ENCODE measurements around the gene ERICH6B. TPM values are rescaled to one million over a fixed set of nuclear protein-coding genes. Genes with fewer than 3 reads are reported as not detected.
"Not testable (repeated sequence)": the region's sequence is repeated elsewhere in the genome, so short reads cannot be mapped to it uniquely, and the experiment has no call there.

ERICH6B gene
- polyA plus RNA-seq (2012; ENCODE audit: insufficient read depth, insufficient read length, low read depth), result 4.1 TPM

- no peaks in the 10 kb centered on the region for H3K9me3 ChIP-seq
- H3K36me3 ChIP-seq, result no peaks in the 10 kb centered on the region
- H3K4me1 ChIP-seq, result no peaks in the 10 kb centered on the region
- H3K27me3 ChIP-seq, result peaks cover 7% of the 10 kb centered on the region
- H3K4me3 ChIP-seq (ENCODE audit: low read depth, low read length), result peak within 1 kb of the TSS; percentile 29
- peak; percentile 62 for DNase-seq
- TF ChIP-seq, protein P1, sequence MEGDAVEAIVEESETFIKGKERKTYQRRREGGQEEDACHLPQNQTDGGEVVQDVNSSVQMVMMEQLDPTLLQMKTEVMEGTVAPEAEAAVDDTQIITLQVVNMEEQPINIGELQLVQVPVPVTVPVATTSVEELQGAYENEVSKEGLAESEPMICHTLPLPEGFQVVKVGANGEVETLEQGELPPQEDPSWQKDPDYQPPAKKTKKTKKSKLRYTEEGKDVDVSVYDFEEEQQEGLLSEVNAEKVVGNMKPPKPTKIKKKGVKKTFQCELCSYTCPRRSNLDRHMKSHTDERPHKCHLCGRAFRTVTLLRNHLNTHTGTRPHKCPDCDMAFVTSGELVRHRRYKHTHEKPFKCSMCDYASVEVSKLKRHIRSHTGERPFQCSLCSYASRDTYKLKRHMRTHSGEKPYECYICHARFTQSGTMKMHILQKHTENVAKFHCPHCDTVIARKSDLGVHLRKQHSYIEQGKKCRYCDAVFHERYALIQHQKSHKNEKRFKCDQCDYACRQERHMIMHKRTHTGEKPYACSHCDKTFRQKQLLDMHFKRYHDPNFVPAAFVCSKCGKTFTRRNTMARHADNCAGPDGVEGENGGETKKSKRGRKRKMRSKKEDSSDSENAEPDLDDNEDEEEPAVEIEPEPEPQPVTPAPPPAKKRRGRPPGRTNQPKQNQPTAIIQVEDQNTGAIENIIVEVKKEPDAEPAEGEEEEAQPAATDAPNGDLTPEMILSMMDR (IDR thresholded peaks at IDR 0.05; ENCODE audit: low read depth, low read length), result no peak
These were observed at the start of gene ERICH6B for GRCh38 chr13:45615501-45616101. Gene ERICH6B (minus strand): TSS chr13:45615739. CDS start chr13:45597005, 18,734 bp downstream.

DNA sequence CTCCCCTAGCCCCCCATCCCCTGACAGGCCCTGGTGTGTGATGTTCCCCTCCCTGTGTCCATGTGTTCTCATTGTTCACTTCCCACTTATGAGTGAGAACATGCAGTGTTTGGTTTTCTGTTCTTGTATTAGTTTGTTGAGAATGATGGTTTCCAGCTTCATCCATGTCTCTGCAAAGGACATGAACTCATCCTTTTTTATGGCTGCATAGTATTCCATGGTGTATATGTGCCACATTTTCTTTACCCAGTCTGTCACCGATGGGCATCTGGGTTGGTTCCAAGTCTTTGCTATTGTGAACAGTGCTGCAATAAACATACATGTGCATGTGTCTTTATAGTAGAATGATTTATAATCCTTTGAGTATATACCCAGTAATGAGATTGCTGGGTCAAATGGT lies 47.4 kb upstream of the ERICH6B start:
- DNase-seq; H3K4me3 ChIP-seq (ENCODE audit: low read depth, low read length); H3K4me1 ChIP-seq; H3K36me3 ChIP-seq; H3K27me3 ChIP-seq; H3K9me3 ChIP-seq: not testable (repeated sequence)

GRCh38 chr13:45662162-45662561 lies 46.6 kb upstream of the ERICH6B start:
- H3K36me3 ChIP-seq, result no peaks in the 10 kb centered on the region
- no peak for DNase-seq

GRCh38 chr13:45660458-45660857 lies 44.9 kb upstream of the ERICH6B start:
- not testable (repeated sequence) for DNase-seq; H3K36me3 ChIP-seq; H3K9me3 ChIP-seq; H3K27me3 ChIP-seq; H3K4me1 ChIP-seq; H3K4me3 ChIP-seq (ENCODE audit: low read depth, low read length)

More at GRCh38 chr13:45662162-45662561, 46.6 kb upstream of the ERICH6B start:
- H3K4me1 ChIP-seq, result no peaks in the 10 kb centered on the region
- no peaks in the 10 kb centered on the region for H3K27me3 ChIP-seq
- no peaks in the 10 kb centered on the region for H3K9me3 ChIP-seq
- no peak overlapping the region for H3K4me3 ChIP-seq (ENCODE audit: low read depth, low read length)
- TF ChIP-seq, protein P1 (IDR thresholded peaks at IDR 0.05; ENCODE audit: low read depth, low read length), result no peak

DNA sequence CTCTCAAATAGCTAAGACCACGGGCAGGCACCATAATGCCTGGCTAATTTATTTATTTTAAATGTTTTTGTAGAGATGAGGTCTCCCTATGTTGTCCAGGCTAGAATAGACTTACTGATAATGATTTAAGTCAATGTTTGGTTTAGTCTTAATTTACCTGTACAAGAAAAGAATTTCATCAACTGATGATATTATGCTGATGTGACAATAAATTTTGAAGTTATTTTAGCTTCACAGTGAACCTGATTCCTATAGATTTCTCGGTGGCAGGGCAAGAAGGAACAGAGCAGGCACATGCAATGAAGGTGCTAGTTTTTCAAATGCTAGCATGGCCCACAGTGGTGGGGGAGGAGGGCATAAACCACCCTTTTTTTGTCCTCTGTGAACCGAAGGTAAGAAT lies 44.0 kb upstream of the ERICH6B start:
- no peaks in the 10 kb centered on the region for H3K4me1 ChIP-seq
- TF ChIP-seq, protein P1 (IDR thresholded peaks at IDR 0.05; ENCODE audit: low read depth, low read length), result no peak
- no peaks in the 10 kb centered on the region for H3K9me3 ChIP-seq
- no peaks in the 10 kb centered on the region for H3K27me3 ChIP-seq
- no peak overlapping the region for H3K4me3 ChIP-seq (ENCODE audit: low read depth, low read length)
- H3K36me3 ChIP-seq, result no peaks in the 10 kb centered on the region
- DNase-seq, result no peak

GRCh38 chr13:45658586-45659235 lies 43.2 kb upstream of the ERICH6B start:
- Histone ChIP-seq H3K4me1 (no peaks in the 10 kb centered on the region), H3K4me3 (ENCODE audit: low read depth, low read length) (no peak overlapping the region), H3K9me3 (no peaks in the 10 kb centered on the region), H3K36me3 (no peaks in the 10 kb centered on the region), H3K27me3 (no peaks in the 10 kb centered on the region)
- DNase-seq, result no peak
- TF ChIP-seq, protein P1 (IDR thresholded peaks at IDR 0.05; ENCODE audit: low read depth, low read length), result no peak

DNA sequence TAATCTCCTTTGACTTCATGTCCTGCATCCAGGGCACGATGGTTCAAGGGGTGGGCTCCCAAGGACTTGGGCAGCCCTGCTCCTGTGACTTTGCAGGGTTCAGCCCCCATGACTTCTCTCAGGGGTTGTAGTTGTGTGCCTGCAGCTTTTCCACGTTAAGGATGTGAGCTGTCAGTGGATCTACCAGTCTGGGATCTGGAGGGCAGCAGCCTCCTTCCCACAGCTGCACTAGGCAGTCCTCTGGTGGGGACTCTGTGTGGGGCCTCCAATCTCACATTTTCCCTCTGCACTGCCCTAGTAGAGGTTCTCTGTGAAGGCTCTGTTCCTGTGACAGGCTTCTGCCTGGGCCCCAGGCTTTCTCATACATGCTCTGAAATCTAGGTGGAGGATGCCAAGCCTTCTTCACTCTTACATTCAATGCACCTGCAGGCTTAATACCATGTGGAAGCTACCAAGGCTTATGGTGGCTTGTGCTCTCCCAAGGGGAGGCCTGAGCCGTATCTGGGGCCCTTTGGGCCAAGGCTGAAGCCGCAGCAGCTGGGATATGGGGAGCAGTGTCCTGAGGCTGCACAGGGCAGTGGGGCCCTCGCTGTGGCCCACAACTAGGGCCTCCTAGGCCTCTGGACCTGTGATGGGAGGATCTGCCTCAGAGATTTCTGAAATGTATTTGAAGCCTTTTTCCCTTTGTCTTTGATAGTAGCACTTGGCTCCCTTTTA lies 39.3 kb upstream of the ERICH6B start:
- Histone ChIP-seq H3K4me3 (ENCODE audit: low read depth, low read length) (no peak overlapping the region), H3K9me3 (no peaks in the 10 kb centered on the region), H3K27me3 (no peaks in the 10 kb centered on the region), H3K36me3 (no peaks in the 10 kb centered on the region), H3K4me1 (no peaks in the 10 kb centered on the region)
- DNase-seq, result no peak
- TF ChIP-seq, protein P1 (IDR thresholded peaks at IDR 0.05; ENCODE audit: low read depth, low read length), result no peak

- not testable (repeated sequence) for DNase-seq; H3K4me3 ChIP-seq (ENCODE audit: low read depth, low read length); H3K36me3 ChIP-seq; H3K27me3 ChIP-seq; H3K4me1 ChIP-seq; H3K9me3 ChIP-seq
These were observed 29.7 kb upstream of the ERICH6B start for GRCh38 chr13:45645263-45645662.

DNA sequence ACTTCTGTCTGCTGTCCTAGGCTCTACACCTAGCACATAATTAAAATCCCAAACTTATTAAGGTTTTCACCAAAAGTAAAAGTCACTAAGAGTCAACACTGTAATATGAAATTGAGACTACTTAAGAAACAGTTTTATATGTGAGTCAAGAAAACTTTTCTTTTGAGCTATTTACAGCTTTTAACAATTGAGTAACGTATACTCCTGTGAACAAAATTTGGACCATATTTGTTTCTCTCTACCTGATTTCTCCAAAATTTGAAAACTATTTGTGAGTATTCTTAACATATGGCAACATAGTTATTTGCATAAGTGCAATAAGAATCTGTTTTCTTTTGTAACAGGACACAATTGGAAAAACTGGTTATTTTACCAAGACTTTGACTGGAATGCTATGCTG lies 26.6 kb upstream of the ERICH6B start:
- H3K36me3 ChIP-seq; H3K4me3 ChIP-seq (ENCODE audit: low read depth, low read length); H3K27me3 ChIP-seq; H3K9me3 ChIP-seq; H3K4me1 ChIP-seq; DNase-seq: not testable (repeated sequence)

GRCh38 chr13:45635291-45635690 lies 19.8 kb upstream of the ERICH6B start:
- not testable (repeated sequence) for DNase-seq; H3K9me3 ChIP-seq; H3K4me1 ChIP-seq; H3K36me3 ChIP-seq; H3K4me3 ChIP-seq (ENCODE audit: low read depth, low read length); H3K27me3 ChIP-seq

Data from BE2C (cell line).